GF-D8 (cell line): ENCODE data around the gene INPP5A.

Source experiments
- DNase-seq: peaks from one replicate; lab custom pipeline; 2025; lab: John Stamatoyannopoulos, UW

Gene INPP5A

DNA sequence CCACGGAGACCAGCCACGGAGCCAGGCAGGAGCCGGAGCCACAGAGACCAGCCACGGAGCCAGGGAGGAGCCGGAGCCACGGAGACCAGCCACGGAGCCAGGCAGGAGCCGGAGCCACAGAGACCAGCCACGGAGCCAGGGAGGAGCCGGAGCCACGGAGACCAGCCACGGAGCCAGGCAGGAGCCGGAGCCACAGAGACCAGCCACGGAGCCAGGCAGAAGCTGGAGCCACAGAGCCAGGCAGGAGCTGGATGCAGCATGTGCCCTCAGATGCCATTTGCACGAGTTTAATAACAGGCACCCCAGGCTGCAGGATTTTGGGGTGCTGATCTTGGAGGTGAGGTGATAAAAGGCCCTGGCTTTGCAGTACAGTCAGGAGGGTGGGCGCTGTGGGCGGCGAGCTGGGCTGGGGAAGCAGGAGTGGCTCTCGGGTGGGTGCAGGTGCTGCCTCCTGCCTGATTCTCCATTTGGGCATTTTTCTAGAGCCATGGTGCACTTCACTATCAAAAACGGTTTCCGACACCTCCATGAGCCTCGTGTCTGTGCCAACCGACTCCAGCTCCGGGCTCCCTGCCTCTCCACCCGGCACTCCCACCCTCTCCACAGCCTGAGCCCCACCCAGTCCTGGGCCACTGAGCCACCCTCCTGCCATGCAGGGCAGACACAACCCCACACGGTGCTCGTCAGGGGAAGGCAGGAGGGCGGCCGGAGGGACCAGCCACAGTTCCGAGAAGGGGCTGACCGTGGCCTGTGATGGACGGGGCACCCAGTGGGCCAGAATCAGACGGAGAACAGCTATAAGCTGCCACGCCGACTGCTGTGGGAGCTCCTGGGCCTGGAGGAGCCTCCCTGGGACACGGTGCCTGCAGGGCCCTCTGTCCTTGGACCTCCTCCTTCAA lies 289.2 kb downstream of the INPP5A start:
- no peak for DNase-seq

DNA sequence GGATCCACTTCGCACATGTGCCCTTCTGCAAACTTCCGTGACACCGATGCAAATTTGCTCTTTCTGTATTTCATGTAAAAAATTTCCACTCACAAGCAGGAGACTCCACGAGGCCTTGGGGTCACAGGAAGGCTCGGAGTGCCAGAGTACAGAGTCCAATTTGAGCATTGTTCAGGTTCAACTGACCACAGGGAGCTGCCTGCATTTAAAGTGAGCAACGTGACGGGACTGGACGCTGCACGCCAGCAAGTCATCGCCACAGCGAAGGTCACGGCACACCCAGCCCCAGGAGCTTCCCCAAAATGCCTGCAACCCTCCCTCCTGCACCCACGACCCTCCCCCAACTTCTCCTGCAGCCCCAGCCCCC lies 289.8 kb downstream of the INPP5A start:
- DNase-seq, result no peak

DNA sequence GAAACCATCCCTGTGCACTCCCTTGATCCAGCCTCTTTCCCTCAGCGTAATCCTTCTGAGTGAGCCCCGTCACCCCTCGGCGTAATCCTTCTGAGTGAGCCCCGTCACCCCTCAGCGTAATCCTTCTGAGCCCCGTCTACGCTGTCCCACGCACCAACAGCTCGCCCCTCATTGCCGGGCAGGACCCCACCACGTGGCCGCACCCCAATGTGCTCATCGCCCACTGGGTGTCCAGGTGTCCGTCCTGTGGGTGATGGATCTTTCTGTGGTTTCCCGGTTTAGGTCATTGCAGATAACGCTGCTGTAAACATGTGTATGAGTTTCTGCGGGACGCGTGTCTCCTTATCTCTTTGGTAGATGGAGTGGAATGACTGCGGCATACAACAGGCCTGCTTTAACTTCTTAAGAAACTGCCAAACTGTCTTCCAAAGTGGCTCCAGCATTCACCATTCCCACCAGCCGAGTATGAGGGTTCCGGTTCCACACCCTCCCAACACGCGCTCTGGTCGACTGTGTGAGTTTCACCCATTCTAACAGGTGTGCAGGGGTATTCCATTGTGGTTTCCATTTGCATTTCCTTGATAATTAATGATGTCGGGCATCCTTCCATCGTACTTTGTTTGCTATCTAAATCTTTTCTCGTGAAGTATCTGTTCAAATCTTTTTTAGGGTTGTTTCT lies 290.4 kb downstream of the INPP5A start:
- no peak for DNase-seq

- no peak for DNase-seq
Observed at GRCh38 chr10:132828681-132829080, 291.1 kb downstream of the INPP5A start.

- DNase-seq, result no peak
Observed at GRCh38 chr10:132829403-132829802, 291.8 kb downstream of the INPP5A start.

DNA sequence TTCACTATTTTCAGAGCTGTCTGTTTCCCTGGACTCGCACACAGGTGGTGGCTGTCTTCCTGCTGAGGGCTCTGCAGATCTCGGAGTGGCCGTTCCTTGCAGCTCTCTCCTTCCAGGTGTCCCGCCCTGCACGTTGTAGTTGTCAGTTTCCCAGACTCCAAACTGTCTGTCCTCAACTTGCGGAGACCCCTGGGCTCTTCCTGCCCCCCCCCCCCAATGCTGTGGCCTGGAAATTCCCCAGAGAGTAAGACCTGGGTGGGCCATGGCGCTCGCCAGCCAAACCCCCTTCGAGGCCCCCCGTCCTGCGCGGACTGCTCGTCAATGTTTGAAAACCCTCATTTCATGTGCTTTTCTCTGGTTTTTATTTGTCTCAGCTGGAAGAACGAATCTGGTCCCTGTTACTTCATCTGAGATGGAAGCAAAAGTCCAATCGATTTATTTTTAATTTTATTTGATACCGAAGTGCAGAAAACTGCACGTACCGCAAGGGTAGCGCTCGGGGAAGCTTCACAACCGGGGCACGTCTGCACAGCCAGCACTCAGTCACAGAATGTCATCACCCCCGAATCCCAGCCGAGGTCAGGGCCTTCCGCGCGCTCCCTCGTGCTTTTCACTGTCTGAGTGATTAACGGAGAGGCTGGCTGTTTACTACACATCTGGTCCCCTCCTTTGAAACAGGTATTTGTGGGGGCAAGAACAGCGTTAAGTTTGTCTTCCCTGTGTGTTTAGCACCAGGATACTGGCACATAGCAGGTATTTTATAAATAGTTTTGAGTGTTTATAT lies 294.8 kb downstream of the INPP5A start:
- DNase-seq, result no peak
